Endothelial cell of umbilical vein (primary cell): ENCODE data around the gene SCO2. TPM values are rescaled to one million over a fixed set of nuclear protein-coding genes. Genes with fewer than 3 reads are reported as not detected.
A peak's percentile ranks its signal among the peaks of the same experiment; 100 is the strongest.

Source experiments
- BruUV-seq: library from RNA; stranded (reverse); fragments of 400-500 nt; replicated peaks from 2 replicates; lab custom pipeline; 2021; lab: Mats Ljungman, UMichigan
- CTCF ChIA-PET: fragments of 300-600, 350-600 bp; sonication (Branson Sonifier 250); formaldehyde crosslinking; loops from one replicate; lab custom pipeline; 2021; ENCODE audit warnings: antibody characterized with exemption, inconsistent platforms; lab: Charles Lee
- POLR2A ChIA-PET: fragments of 300-600, 350-600 bp; sonication (Branson Sonifier 250); formaldehyde crosslinking; loops from one replicate; lab custom pipeline; 2021; ENCODE audit warnings: antibody characterized with exemption, inconsistent platforms; lab: Charles Lee
- DNase-seq: peaks from one replicate; pipeline ENCODE4 v3.0.0-alpha.2; 2011; ENCODE audit warnings: low read depth, low spot score
- FAIRE-seq: peaks from 2 replicates; lab custom pipeline; 2011; peaks lifted over from hg19 to GRCh38; lab: Jason Lieb, UNC
- H2AFZ ChIP-seq: 2 replicates; pipeline ENCODE4 v1.6.0; 2012; ENCODE audit warnings: low read depth, low read length, control low read depth, inconsistent platforms
- H3K27ac ChIP-seq: 2 replicates; pipeline ENCODE4 v1.5.1; 2011; ENCODE audit warnings: low read depth, mild to moderate bottlenecking, control low read depth, low read length, moderate library complexity; ENCODE audit not compliant: insufficient read depth
- H3K27me3 ChIP-seq, 2 experiments: 2 replicates each; pipeline versions ENCODE4 v1.6.0 to v1.6.1; 2011; ENCODE audit warnings: low read length in 2 of 2, mixed read lengths in 1 of 2; ENCODE audit not compliant: control insufficient read depth in 2 of 2, insufficient read depth in 2 of 2
- H3K36me3 ChIP-seq, 2 experiments: 2 replicates in 1 of 2; 3 replicates in 1 of 2; pipeline ENCODE4 v1.5.1; 2011; ENCODE audit warnings: low read length in 2 of 2, mild to moderate bottlenecking in 1 of 2, moderate library complexity in 1 of 2; ENCODE audit not compliant: control insufficient read depth in 2 of 2, insufficient read depth in 2 of 2; ENCODE audit errors: extremely low read depth in 1 of 2
- H3K4me1 ChIP-seq: 3 replicates; pipeline ENCODE4 v1.5.1; 2011; ENCODE audit warnings: mild to moderate bottlenecking, low read length; ENCODE audit not compliant: control insufficient read depth, insufficient read depth; ENCODE audit errors: extremely low read depth
- H3K4me2 ChIP-seq: 2 replicates; pipeline ENCODE4 v1.6.1; 2011; ENCODE audit warnings: low read length, control low read depth, mixed read lengths; ENCODE audit not compliant: insufficient read depth
- H3K4me3 ChIP-seq, 3 experiments: fragments of 200-600 bp in 1 of 3; sonication (generic), shearing (Covaris generic) in 1 of 3; replicated peaks in 1 of 3; 2 replicates each; pipeline ENCODE4 v1.5.1; 2011 to 2016; ENCODE audit warnings: control low read depth in 3 of 3, low read length in 3 of 3, mild to moderate bottlenecking in 2 of 3, inconsistent platforms in 1 of 3, low read depth in 1 of 3, moderate library complexity in 1 of 3; ENCODE audit not compliant: insufficient read depth in 1 of 3
- H3K79me2 ChIP-seq: 2 replicates; pipeline ENCODE4 v1.6.0; 2012; ENCODE audit warnings: low read length, inconsistent platforms; ENCODE audit not compliant: control insufficient read depth, insufficient read depth
- H3K9ac ChIP-seq: replicated peaks from 2 replicates; pipeline ENCODE3; 2011; ENCODE audit warnings: low read length, control low read depth; ENCODE audit not compliant: insufficient read depth; ENCODE audit errors: extremely low read depth
- H3K9me1 ChIP-seq: replicated peaks from 3 replicates; pipeline ENCODE4 v1.6.0; 2011; ENCODE audit warnings: mild to moderate bottlenecking, low read length; ENCODE audit not compliant: control insufficient read depth, insufficient read depth; ENCODE audit errors: extremely low read depth
- H3K9me3 ChIP-seq: replicated peaks from 2 replicates; pipeline ENCODE4 v1.5.1; 2012; ENCODE audit warnings: low read length, inconsistent platforms; ENCODE audit not compliant: control insufficient read depth, insufficient read depth
- H4K20me1 ChIP-seq: replicated peaks from 2 replicates; pipeline ENCODE3; 2011; ENCODE audit warnings: mild to moderate bottlenecking, low read length; ENCODE audit not compliant: control insufficient read depth, insufficient read depth; ENCODE audit errors: extremely low read depth
- CTCF ChIP-seq, 2 donors: IDR thresholded peaks; 1 replicate in 1 of 2; 2 replicates in 1 of 2; pipeline ENCODE4 v1.5.1; 2011; ENCODE audit warnings: low read length in 2 of 2, mild to moderate bottlenecking in 2 of 2, moderate library complexity in 2 of 2, control low read depth in 1 of 2, inconsistent platforms in 1 of 2, low read depth in 1 of 2; ENCODE audit not compliant: insufficient read depth in 1 of 2; ENCODE audit errors: extremely low read depth in 1 of 2
- EZH2 ChIP-seq: IDR thresholded peaks from 2 replicates; pipeline ENCODE4 v1.6.1; 2012; ENCODE audit warnings: borderline replicate concordance, low read depth, mild to moderate bottlenecking, moderate library complexity, low read length, inconsistent platforms; ENCODE audit not compliant: severe bottlenecking
- FOS ChIP-seq: IDR thresholded peaks from 2 replicates; pipeline ENCODE4 v1.6.1; 2011; ENCODE audit warnings: mild to moderate bottlenecking, low read length, moderate library complexity, borderline replicate concordance; ENCODE audit not compliant: insufficient read depth
- GATA2 ChIP-seq: IDR thresholded peaks from 2 replicates; pipeline ENCODE4 v1.7.0; 2011; ENCODE audit warnings: low read depth, mild to moderate bottlenecking, moderate library complexity, mixed read lengths, low read length; ENCODE audit not compliant: insufficient read length, insufficient read depth
- JUN ChIP-seq: IDR thresholded peaks from 2 replicates; pipeline ENCODE4 v1.6.1; 2011; ENCODE audit warnings: borderline replicate concordance, low read depth; ENCODE audit not compliant: insufficient read length, insufficient read depth
- MAX ChIP-seq: IDR thresholded peaks from 2 replicates; pipeline ENCODE4 v1.6.1; 2011; ENCODE audit not compliant: insufficient read depth, insufficient read length
- MYC ChIP-seq: IDR thresholded peaks from one replicate; pipeline ENCODE4 v1.6.1; 2011; ENCODE audit warnings: mild to moderate bottlenecking, low read depth, low read length
- POLR2A ChIP-seq: IDR thresholded peaks from 2 replicates; pipeline ENCODE4 v1.6.1; 2012; ENCODE audit warnings: low read depth, mild to moderate bottlenecking, control low read depth, low read length
- POLR2AphosphoS5 ChIP-seq: IDR thresholded peaks from 2 replicates; pipeline ENCODE4 v1.6.1; 2012; ENCODE audit warnings: low read depth, mild to moderate bottlenecking, control low read depth, low read length, moderate library complexity; ENCODE audit not compliant: insufficient read depth
- dilution Hi-C: fragments of 300-500 bp; cut with MboI; formaldehyde crosslinking; loops from one replicate; pipeline ENCODE4 v1.15.0; 2019; ENCODE audit warnings: low sequenced_read_pairs; ENCODE audit not compliant: extremely low pct_ligation_motif_present
- intact Hi-C: fragments of 100-400 bp; cut with micrococcal nuclease; formaldehyde crosslinking; loops from one replicate; pipeline ENCODE4 v1.10.0; 2022
- polyA plus RNA-seq, 4 experiments: library from polyadenylated mRNA; depleted of rRNA in 3 of 4; stranded (reverse) in 3 of 4; unstranded in 1 of 4; fragments of >200 nt; gene quantifications; 2 replicates each; pipeline versions ENCODE4 v1.2.1 to v1.2.3, GENCODE V29; 2011 to 2012; ENCODE audit warnings: missing spikeins in 1 of 4
- total RNA-seq: library from RNA; stranded (reverse); gene quantifications from 2 replicates; pipeline ENCODE4 v1.2.3, GENCODE V29; 2021

Gene SCO2
- total and polyA plus RNA-seq, 2 donors (not counting 3 experiments of a cell fraction or from before 2014, with no cell fraction given), result 3.5 to 3.7 TPM

GRCh38 chr22:50506611-50507420 is 18.6 kb downstream of the SCO2 start:
- BruUV-seq, result no TSS peak
- peak overlapping the region; percentile 11 for H3K27ac ChIP-seq
- H3K27me3 ChIP-seq, result no peaks in the 10 kb centered on the region
- H3K4me2 ChIP-seq, result peak overlapping the region; percentile 50
- H4K20me1 ChIP-seq, result no peaks in the 10 kb centered on the region
- TF ChIP-seq EZH2 (no peak), POLR2AphosphoS5 (no peak), FOS (no peak), POLR2A (no peak), MAX (no peak), JUN (no peak), MYC (no peak), CTCF (IDR thresholded peaks at IDR 0.05; ENCODE audit: extremely low read depth in 1 of 2, insufficient read depth in 1 of 2, low read depth in 1 of 2, low read length in 2 of 2) (no peak), GATA2 (no peak)
- intact Hi-C loops (no loop called here), dilution Hi-C loops (no loop called here)
- FAIRE-seq, result no peak
- H3K4me3 ChIP-seq, result peak overlapping the region; percentile 55 to 91 (median 63)
- H3K4me1 ChIP-seq, result peaks cover 14% of the 10 kb centered on the region
- peak overlapping the region; percentile 93 for H2AFZ ChIP-seq
- ChIA-PET POLR2A (no interaction called here), CTCF (interaction anchor here (1.1 to 3.0 kb wide), 3 partner anchors 10 to 33 kb away, joined by 3 to 34 read pairs (median 26); partner anchors contain the start of gene SCO2)
- H3K9ac ChIP-seq, result peak overlapping the region; percentile 71
- peaks cover 6 to 22% of the 10 kb centered on the region in 2 experiments for H3K36me3 ChIP-seq
- no peaks in the 10 kb centered on the region for H3K9me3 ChIP-seq
- H3K9me1 ChIP-seq, result no peaks in the 10 kb centered on the region
- DNase-seq, result no peak
- H3K79me2 ChIP-seq, result peaks cover 30% of the 10 kb centered on the region
